HuH-7 (cell line): Measurements from ENCODE around the gene KLHL13.
"Not testable (repeated sequence)": the region's sequence is repeated elsewhere in the genome, so short reads cannot be mapped to it uniquely, and the experiment has no call there.

Experiments
- DNase-seq: peaks from one replicate; pipeline ENCODE4 v3.0.0; 2011; ENCODE audit warnings: low spot score

Gene KLHL13

GRCh38 chrX:117990438-117990837 is 126.2 kb downstream of the KLHL13 start:
- DNase-seq: no peak

GRCh38 chrX:117989512-117989911 is 127.1 kb downstream of the KLHL13 start:
- DNase-seq: no peak

- no peak for DNase-seq
Measured at GRCh38 chrX:117987373-117987772, 129.2 kb downstream of the KLHL13 start.

GRCh38 chrX:117985241-117985640 is 131.4 kb downstream of the KLHL13 start:
- DNase-seq: no peak

- no peak for DNase-seq
Measured at GRCh38 chrX:117982694-117983392, 133.8 kb downstream of the KLHL13 start.

GRCh38 chrX:117978402-117978801 is 138.2 kb downstream of the KLHL13 start:
- no peak for DNase-seq

GRCh38 chrX:117977526-117977925 is 139.1 kb downstream of the KLHL13 start:
- DNase-seq: no peak

- DNase-seq: no peak
Measured at GRCh38 chrX:117973110-117973807, 143.4 kb downstream of the KLHL13 start.

GRCh38 chrX:117972711-117973109 is 143.9 kb downstream of the KLHL13 start:
- DNase-seq: no peak

GRCh38 chrX:117969782-117970181 is 146.8 kb downstream of the KLHL13 start:
- no peak for DNase-seq

GRCh38 chrX:117969328-117969727 is 147.3 kb downstream of the KLHL13 start:
- no peak for DNase-seq

GRCh38 chrX:117959045-117959444 is 157.6 kb downstream of the KLHL13 start:
- no peak for DNase-seq

GRCh38 chrX:117957128-117957527 is 159.5 kb downstream of the KLHL13 start:
- DNase-seq: no peak

- not testable (repeated sequence) for DNase-seq
Measured at GRCh38 chrX:117939296-117939695, 177.3 kb downstream of the KLHL13 start.

GRCh38 chrX:117936118-117936517 is 180.5 kb downstream of the KLHL13 start:
- DNase-seq: no peak

GRCh38 chrX:117930116-117930515 is 186.5 kb downstream of the KLHL13 start:
- DNase-seq: not testable (repeated sequence)

GRCh38 chrX:117919755-117920154 is 196.9 kb downstream of the KLHL13 start:
- DNase-seq: no peak

GRCh38 chrX:117910216-117910615 is 206.4 kb downstream of the KLHL13 start:
- DNase-seq: no peak

GRCh38 chrX:117898226-117898625 is 218.4 kb downstream of the KLHL13 start:
- DNase-seq: no peak

- DNase-seq: no peak
Measured at GRCh38 chrX:117895418-117895817, 221.2 kb downstream of the KLHL13 start.

GRCh38 chrX:117892469-117892868 is 224.1 kb downstream of the KLHL13 start:
- no peak for DNase-seq

- no peak for DNase-seq
Measured at GRCh38 chrX:117871796-117872195, 244.8 kb downstream of the KLHL13 start.

- DNase-seq: no peak
Measured at GRCh38 chrX:117860517-117860916, 256.1 kb downstream of the KLHL13 start.

GRCh38 chrX:117854806-117855205 is 261.8 kb downstream of the KLHL13 start:
- DNase-seq: no peak
